GM12873 (cell line): ENCODE results near the gene VSX2.

Experiments used
- TF ChIP-seq, protein P1 (sequence below): IDR thresholded peaks from 2 replicates; pipeline ENCODE4 v1.5.1; 2012; ENCODE audit warnings: low read depth, mild to moderate bottlenecking, moderate library complexity, low read length, control low read depth; ENCODE audit not compliant: insufficient read depth; ENCODE audit errors: missing control alignments

Gene VSX2

DNA sequence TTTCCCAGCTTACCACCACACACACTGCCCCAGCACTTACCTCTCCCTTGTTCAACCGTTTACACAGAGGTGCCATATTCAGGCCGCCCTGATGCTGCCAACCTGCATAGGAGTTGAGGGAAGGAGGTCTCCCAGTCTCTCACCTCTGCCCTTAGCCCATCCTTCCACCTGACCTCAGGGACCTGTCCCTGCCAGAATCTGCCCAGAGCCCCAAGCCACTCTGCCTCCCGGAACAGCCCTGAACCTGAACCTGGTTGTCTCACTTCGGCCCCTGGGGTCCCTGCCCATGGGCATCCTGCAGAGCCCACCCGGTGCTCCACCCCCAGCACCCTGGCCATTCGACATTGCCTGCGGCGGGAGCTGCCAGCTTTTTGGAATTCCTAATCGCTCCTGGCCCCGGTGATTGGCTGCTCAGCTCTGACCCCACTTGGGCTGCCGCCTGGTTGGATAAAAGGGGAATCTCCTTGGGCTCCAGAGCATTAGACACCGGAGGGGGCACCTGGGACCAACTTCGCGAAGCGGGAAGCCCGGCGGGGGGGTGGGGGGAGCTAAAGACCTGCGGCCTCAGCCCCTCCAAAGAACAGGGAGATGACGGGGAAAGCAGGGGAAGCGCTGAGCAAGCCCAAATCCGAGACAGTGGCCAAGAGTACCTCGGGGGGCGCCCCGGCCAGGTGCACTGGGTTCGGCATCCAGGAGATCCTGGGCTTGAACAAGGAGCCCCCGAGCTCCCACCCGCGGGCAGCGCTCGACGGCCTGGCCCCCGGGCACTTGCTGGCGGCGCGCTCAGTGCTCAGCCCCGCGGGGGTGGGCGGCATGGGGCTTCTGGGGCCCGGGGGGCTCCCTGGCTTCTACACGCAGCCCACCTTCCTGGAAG lies at the start of gene VSX2:
Gene VSX2, plus strand, starts transcription at position 476 of the 874 bp plus-strand sequence. Its CDS starts 113 bp downstream, at position 589.
- TF ChIP-seq, protein P1, sequence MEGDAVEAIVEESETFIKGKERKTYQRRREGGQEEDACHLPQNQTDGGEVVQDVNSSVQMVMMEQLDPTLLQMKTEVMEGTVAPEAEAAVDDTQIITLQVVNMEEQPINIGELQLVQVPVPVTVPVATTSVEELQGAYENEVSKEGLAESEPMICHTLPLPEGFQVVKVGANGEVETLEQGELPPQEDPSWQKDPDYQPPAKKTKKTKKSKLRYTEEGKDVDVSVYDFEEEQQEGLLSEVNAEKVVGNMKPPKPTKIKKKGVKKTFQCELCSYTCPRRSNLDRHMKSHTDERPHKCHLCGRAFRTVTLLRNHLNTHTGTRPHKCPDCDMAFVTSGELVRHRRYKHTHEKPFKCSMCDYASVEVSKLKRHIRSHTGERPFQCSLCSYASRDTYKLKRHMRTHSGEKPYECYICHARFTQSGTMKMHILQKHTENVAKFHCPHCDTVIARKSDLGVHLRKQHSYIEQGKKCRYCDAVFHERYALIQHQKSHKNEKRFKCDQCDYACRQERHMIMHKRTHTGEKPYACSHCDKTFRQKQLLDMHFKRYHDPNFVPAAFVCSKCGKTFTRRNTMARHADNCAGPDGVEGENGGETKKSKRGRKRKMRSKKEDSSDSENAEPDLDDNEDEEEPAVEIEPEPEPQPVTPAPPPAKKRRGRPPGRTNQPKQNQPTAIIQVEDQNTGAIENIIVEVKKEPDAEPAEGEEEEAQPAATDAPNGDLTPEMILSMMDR, result no peak

DNA sequence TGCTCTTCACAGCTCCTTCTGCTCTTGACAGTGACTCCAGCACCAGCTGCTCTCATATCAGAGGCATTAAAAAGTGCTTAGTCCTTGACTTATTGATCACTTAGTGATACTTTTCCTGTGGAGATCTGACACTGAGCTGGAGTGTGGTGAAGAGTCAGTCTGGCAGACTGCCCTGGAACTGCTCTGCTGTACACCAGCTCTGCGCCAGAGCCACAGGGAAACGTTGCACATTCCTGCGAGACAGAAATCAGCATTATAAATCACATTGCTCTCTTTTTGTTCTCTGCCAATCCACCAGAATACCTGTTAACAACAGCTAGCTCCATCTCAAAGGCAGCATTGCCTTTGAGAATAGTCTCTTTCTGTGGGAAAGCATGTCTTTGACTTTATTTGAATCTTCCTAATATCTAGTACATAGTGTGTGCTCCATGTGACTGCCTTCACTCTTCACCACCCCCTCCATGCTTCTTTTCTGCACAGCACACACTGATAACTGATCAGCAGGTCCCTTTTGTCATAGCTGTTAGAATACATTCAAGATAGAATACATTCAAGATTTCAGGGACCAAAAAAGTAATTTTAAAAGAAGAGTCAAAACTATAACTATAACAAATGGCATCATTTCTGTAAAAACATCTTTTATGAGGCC lies 48.2 kb upstream of the VSX2 start:
- TF ChIP-seq, protein P1, result no peak

DNA sequence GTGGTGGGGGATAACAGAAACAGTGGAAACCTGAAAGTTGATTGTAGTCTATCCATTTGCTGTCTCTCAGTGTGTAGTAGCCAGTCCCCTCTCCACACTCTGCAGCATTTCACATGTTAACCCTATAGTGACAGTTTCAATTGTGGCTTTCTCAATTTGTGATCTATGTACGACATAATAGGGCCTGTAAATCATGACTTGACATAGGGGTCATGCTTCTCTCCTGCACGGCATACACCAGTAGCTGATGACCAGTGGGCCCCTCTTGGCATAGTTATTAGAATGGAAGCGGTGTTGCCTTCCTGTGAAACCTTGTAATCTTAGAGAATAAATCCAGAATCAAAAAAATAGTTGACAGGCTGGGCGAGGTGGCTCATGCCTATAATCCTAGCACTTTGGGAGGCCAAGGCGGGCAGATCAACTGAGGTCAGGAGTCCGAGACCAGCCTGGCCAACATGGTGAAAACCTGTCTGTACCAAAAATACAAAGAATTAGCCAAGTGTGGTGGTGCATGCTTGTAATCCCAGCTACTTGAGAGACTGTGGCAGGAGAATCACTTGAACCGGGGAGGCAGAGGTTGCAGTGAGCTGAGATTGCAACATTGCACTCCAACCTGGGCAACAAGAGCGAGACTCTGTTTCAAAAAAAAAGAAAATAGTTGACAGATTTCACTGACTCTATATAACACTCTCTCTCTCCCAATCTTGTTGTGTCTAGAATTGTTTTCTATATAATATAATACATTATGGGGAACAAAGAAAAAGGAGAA lies 44.6 kb upstream of the VSX2 start:
- TF ChIP-seq, protein P1, result no peak

DNA sequence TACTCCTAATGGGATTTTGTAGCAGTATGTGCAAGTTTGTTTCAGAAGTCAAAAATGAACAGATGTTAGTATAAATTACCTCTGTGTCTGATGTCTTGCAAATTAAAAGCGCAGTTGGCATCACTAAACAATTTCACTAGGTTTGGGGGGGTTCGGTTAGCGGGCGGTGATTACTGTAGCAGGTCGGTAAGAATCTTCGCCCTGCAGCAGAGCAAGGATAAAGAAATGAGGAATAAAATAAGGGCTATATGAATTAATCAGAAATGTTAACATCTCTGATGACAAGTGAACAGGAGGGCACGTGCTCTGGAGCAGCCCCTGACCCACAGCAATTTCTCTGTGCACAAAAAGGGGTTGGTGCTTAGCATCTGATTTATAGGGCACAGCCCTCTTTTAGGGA lies 43.6 kb upstream of the VSX2 start:
- TF ChIP-seq, protein P1, result no peak

DNA sequence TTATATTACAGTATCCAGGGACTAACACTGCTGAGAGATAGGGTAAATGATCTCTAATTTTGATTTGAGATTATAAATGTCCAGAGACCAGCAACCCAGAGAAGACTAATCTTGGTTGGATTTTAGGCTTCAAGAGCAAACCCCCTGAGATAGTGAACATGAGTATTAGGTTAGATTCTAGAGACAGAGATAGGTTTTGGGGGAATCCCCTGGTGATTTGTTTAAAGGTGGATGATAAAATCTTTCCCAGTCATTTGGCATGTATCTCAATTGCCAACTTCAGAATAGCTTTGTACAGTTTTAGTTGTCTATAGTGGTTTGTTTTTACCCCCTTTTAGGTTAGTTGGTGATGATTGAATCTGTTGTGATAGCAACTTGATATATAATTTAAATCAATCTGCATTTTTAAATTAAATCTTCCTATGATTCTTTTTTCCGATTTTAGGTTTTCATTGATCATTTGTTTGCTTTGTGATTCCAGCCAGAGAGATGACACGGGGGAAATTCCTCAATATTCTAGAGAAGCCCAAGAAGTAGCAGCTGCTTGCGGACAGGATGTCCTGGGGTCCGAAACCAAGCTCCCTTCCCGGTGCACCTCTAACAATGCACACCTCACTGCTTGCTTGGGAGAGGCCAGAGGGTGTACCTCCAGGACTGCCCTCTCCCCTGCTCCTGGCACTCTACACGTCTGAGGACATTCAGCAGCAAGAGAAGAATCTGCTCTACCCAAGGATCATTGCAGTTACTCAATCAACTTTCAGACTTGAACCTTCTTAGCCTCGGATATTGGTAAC lies 40.6 kb upstream of the VSX2 start:
- TF ChIP-seq, protein P1, result no peak

DNA sequence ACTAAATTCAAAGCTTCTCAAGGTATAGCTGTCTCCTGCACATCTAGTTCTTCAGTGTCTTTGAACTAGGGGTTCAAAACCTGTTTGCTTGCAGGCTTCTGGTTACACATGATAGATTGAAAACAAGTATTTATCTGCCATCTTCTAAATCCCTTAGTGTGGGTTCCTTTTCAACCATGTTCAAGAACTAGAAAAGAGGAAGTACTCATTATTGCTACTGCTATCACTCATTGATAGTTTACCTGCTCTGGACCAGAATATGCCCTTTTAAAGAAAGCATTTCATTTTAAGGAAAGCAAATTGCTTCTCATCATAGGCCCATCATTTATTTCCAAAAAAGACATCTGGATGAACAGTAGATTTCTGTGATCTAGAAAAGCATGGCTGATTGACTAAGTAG lies 37.1 kb upstream of the VSX2 start:
- TF ChIP-seq, protein P1, result no peak
